NCI-H526 treated with DMSO at 0.1 percent for 48 hours (cell line): ENCODE results near the gene AUH.
"Not testable (repeated sequence)": the region's sequence is repeated elsewhere in the genome, so short reads cannot be mapped to it uniquely, and the experiment has no call there.

Experiments used
- DNase-seq: peaks from one replicate; lab custom pipeline; 2025; lab: John Stamatoyannopoulos, UW

Gene AUH

DNA sequence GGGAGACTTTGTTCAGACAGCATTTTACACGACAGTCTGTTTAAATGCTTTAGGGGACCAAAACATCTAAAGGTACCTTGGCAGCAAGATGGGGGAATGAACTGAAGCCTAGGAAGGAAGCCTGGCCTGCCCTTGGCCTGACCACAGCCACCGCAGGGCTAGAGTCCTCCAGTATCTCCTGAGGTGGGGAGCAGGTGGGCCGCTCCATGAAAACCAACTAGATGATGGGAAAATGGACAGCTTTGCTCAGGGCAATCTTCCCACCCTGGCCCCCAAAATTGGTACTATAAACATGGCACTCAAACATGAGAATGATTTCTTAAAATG, 153.3 kb downstream of the AUH start:
- no peak for DNase-seq

DNA sequence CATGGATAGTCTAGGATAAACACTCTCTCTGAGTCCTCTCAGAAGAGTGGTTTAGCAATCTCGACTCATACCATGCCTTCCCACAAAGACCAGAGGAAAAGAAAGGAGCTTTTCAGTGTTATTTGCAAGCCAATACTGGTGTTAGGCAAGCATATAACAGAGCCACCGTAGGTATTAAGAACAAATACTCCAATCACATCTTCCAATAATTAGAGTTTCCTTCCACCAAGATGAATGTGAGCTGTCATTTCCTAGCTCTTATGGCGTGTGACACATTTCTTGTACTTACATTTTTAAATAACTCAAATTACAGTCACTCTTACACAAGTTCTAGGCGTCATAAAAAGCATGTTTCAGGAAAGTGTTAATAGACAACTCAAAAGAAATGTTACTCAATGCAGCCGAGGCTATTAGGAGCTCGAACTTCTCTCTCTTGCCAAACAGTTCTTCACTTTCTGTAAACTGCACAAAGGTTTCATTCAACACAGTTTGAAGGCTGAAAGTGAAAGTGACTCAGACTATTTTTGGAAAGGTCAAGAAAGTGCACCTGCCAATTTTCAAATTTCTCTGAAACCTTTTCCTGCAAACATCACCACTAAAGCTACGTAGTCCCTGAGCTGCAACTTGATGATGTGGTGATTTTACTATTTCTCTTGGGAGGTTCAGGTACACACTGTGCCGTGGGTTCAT, 153.8 kb downstream of the AUH start:
- DNase-seq, result no peak

DNA sequence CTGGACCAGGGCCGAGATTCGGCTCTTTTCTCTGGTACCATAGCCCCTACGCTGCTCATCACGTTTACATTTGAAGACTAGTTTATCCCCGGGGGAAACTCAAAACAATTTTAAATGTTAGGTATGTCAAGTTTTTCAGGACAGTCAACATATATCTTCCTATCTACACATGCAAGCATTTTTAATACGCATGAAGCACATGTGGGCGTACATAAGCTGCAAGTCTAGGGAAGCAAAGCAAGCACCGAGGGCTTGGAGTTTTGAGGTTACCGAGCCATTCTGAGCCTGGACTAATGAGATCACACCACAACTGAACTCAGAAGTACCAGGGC, 154.4 kb downstream of the AUH start:
- DNase-seq, result no peak

DNA sequence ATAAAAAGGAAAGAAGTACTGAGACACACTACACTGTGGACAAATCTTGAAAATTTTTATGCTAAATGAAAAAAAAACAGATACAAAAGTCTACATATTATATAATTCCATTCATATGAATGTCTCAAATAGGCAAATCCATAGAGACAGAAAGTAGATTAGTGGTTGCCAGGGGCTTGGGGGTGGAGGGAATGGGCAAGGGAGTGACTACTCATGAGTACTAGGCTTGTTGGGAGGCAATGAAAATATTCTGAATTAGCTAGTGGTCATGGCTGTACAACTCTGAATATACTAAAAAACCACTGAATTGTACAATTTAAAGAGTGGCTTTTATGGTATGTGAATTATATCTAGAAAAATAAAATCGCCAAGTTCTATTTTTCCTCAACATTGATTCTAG, 154.9 kb downstream of the AUH start:
- no peak for DNase-seq

DNA sequence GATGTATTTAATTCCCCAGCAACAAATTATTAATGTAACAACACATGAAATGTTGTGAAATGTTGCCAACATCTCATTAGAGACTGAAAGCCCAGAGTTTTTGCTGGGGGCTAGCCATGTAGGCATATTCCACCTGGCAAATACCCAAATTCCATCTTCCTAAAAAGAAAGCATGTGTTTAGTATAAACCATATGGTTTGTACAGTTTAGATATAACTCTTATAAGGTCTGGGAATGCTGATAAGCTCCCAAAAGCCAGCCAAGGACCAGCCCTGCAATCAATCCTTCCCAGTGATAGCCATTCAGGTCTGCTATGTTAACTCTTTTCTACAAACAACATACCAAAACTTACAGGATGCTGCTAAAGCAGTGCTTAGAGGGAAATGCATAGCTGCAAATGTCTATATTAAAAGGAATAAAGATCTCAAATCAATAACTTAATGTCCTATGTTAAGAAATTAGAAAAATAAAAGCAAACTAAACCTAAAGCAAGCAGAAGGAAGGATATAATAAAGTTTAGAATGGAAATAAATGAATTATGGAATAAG, 158.9 kb downstream of the AUH start:
- DNase-seq, result no peak

DNA sequence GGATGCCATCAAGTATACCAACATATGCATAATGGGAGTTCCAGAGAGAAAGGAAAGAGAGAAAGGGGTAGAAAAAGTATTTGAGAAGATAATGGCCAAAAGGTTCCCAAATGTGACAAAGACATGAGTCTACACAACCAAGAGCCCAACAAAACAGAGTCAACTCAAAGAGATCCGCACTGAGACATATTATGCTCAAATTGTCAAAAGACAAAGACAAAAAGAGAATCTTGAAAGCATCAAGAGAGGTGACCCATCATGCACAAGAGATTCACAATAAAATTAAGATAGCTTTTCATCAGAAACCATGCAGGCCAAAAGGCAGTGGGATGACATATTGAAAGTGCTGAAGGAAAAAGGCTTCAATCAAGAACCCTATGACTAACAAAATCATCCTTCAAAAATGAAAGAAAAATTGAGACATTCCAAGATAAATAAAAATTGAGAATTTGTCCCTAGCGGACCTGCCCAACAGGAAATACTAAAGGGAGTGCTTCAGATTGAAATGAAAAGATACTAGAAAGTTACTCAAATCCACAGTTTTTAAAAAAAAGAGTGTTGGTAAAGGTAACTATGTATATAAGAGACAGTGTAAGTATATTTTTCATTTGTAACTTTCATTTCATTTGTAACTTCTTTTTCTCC, 160.9 kb downstream of the AUH start:
- no peak for DNase-seq

DNA sequence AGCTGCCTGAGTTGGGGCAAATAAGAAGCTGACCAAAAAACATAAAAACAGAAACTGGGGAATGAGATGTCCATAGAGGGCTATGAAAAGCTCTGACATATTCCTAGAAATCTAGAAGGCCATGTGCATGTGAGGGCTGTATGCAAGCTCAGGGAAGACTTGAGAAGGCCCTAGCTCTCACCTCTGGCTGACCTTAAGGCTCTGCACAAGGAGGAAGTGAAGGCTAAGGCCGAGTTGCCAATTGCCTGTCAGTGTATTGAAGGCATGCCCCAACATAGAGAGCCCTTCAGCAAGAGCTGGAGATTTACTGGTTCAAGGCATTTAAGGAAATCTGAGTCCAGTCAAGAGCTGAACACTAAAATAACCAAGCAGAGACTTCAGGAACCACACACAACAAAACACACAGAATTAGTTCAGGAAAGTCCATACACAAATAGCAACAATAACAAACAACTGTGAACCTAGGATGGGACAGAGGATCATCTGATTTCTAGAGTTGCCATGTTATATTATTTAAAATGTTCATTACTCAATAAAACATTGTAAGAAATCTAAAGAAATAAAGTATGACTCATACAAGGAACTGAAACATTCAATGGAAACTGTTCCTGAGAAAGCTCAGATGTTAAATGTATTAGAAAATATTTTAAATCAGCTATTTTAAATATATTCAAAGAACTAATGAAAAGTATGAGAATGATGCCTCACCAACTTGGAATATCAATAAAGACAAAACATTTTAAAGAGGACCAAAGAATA, 161.8 kb downstream of the AUH start:
- no peak for DNase-seq

DNA sequence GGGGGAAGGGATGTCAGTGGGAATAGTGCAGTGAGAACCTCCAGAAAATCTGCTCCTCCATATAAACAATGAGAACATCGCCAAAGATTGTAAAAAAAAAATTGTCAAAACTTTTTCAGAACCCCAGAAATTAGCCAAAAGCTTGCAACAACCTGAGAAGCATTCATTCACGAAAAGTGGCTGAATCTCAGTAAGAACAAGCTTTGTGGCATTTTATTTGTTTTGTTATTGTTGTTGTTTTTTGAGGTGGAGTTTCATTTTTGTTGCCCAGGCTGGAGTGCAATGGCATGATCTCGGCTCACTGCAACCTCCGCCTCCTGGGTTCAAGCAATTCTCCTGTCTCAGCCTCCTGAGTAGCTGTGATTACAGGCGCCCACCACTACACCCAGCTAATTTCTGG, 162.8 kb downstream of the AUH start:
- DNase-seq, result not testable (repeated sequence)

DNA sequence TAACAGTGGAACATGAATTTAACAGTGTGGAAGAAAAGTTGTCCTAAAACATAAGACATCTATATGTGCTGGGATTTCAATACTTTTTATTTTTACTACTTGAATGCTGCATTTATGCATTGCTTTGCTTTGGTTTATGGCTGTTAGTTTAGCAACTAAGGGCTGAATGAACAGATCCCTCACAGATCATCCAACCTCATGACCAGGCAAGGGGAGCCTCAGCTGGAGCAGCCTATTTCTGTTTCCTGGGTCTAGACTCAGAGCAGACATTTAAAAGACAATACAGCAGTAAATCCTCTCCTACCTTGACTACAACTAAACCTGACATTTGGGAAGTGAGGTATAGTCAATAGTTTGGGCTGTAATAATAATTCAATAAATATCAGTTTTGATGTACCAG, 163.3 kb downstream of the AUH start:
- DNase-seq, result no peak

DNA sequence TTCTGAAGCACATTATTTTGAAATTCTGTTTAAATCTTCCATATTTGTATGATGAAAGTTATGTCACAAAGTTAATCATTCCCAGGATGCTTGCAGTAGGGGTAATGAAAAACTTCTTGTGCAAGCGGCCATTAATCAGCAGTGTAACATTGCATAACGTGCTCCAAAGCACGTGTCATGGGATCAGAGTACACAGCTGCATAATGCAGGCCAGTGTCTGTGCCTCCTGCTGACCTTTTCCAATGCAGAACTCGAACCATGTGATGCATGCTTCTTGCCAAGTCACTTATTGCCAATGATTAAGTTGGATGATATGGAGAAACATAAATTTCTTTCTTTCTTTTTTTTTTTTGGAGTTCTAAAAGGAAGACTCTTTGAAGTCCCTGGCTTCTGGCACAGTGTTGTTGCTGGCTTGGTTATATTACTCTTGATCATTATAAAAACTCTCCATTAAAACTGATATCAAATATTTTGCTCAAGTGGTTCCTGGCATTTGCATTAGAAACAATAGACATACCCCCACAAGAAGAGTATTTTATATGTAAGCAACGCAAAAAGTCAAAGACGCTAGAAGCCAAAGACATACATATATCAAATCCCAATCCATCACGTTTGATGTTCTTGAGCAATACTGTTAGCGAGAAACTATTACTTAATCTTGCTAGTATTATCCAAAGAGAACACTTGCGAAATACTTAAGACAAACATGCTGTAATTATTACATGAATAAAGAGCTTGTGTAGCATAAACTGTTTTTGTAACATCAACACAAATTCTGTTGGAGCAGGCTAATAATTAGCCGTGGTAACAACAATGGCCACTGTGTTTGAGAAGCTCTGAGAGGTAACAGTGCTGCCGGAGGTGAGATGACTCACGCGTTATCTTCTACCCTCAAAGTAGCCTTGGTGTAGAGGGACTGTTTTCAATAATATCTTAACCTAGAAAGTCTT, 164.2 kb downstream of the AUH start:
- DNase-seq, result peak; percentile 8

DNA sequence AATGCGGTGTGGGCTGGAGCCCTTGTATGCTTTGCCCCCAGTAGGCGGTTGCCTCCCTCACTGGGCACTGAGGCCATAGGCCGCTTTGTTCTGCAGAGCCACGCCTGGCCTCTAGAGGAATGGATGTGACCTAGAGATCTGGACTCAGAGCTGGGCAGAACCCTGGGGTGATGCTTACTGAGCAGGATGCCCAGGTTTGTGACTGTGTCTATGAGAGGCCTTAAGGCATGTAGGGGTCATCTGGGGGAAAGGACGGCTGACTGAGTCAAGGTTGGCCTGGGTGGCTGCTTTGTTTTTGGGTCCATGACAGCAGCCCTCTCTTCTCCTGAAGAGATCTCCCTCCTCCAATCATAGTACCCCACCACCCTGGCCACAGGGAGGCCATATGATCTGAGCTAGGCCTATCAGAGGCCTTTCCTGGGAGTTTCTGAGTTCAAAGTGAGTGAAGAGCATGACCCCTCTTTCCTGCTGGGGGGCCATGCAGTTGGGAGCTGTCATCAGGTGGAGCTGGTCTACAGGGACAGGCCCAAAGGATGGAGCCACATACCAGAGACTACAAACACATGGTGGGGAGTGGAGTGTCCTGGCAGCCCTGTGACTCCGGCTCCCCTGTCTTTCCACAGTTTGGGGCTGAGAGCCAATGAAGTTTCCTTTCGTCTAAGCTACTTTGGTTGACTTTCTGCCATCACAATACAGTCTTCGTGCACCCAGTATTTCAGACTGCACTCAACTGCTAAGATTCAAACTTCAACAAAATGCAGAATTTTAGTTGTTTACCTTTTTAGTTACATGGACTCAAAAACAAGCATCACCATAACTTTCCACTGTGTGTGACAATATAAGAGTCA, 165.4 kb downstream of the AUH start:
- no peak for DNase-seq

DNA sequence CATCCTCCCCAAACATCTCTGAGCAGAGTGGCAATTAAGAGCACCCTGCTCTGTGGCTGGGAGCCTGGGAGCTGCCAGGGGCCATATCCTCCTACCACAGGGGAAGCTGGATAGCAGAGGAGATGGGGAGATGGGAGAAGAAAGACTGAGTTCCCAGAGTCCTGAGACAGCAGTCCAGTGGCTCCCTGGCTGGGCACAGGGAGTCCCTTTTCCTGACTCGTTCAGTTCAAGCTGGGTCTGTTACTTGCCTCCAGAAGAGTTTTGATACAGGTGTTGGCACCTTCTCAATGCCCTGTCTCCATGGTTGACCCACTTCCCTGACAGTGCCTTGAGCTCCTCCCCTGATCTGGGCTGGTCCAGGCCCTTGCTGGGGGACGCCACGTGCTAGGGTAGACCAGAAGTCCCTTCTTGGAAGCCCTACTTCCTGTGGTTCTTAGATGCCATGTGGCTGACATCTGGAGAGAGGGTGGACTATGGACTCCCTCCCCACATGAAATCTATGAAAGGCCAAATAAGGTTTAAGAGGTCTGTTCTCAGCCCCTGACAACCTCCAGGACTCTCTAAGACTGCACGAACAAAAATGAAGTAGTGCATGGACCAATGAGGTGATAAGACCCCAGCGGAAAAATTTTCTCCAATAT, 166.2 kb downstream of the AUH start:
- DNase-seq, result no peak

DNA sequence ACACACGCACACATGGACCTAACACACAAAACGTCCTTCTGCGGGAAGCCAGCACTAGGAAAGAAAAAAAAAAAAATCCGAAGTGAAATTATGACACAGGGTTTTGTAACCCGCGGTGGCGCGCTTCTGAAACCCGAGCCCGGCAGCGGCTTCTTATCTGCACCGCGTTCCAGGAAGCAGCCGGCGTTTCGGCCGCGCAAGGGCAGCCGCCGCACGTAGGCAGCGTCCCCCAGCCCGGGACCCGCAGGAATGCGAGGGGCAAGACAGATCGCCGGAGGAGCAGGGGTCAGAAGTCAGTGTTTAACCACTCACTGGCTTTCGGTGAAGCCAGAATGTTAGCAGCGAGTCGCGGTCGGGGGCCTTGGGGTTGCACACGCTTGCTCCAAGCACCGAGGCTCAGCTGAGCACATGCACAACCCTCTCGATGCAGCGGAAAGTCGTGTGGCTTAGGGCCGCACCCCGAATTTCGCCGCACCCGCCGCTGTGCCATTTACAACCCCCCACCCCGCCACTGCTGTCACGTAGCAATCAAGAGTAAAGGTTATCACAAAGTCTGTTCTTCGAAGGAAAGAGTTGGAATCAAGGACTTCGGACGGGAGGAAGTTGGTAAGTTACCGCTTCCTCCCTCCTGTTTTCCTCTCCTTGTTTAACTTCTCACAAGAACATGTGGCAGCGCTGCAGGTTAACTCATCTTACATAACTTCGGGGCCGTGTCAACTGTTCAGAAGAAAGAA, 167.9 kb downstream of the AUH start:
- DNase-seq, result peak; percentile 11

DNA sequence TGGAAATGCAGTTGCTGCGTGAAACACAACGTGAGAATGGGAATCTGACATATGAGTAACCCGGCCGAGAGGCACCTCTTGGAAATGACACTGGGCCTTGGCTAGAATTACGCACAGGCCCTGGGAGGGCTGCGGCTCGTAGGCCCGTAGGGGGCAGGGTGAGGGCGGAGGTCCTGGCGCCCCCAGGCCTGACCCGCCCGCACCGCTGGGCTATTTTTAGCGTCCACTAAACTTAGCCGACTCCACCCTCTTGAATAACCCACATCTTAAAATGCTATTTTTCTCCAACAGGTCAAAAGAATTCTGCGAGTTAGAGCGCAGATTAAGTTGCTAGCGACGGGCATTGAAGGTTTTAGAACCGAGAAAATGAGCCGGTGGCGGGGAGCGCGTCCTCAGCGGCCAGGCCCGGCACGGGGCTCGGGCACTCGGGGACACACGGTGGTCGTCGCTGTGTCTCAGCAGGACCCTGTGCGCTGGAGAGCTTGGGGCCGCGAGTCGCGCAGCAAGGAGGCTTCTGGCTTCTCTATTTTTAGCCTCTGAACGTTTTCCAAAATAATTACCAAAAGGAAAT, 168.5 kb downstream of the AUH start:
- DNase-seq, result peak; percentile 33

DNA sequence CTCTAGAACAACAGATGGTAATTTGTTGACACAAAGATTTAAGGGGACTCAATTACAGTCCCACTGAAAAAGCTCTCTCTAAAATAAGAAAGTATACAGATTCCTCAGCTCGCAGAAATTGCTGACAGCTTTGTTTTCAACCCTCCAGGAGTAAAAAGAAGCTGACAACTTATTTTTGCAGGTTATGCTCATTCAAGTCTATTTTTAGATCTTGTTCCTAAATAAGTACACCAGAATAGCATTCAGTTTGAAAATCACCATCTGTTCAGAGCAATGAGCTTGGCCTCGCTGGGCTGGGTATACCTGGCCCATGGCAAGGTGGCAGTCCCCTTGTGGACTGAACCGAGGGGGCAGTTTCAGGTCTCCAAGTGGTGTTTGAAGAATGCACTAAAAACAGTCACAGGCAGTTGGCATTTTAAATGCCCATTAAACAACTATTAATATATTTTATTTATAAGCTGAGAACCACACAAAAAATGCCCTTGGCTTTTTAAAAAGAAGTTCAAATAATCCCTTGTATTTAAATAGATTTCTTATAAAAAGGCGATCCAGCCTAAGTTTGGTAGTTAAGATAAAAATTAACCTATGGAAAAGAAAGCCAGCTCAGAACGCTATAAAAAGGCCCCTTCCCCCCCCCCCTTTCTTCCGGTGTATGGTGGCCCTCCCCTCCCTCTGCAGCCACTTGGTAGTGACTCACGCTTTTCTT, 169.2 kb downstream of the AUH start:
- DNase-seq, result no peak

DNA sequence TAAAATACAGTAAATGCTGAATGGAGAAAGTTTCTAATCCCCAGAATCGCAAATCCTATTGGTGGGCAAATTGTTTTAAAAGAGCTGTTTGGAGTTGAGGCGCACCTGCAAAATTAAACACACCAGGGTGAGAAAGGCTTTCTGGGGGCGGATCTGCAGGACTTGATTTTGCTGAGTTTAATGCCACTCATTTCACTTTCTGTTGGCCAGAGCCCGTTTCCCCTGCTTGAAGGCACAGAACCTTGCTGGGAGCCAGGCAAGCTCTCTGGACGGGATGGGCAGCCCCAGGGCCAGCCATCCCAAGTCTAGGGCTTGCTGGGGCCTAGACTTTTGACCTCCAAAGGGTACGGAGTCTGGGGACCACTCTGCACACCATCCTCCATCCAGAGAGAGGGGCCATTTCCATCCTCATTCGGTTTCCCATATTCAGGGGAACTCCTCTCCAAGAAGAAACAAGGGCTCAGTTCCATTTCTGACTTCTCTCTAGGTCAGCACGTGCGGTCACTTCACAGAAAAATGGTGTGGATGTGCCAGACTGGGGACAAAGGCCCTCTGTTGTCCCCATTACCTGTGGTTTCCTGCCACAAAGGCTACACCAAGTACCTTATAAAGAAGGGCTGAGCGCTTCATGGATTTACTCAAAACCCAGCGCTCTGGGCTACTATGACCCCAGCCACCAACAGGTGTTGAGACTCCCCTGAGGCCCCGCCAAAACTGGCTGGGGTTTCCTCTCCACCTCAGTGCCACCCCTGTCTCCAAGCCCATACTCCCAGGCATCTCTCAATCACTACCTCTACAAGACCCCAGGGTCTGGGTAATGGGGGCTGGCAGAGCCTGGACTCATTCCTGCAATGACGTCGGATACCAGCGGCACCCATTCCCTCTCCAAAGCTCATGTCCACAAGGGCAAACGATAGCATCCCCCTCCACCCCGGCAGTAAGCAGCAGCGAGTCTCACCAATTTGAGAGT, 170.0 kb downstream of the AUH start:
- DNase-seq, result no peak

DNA sequence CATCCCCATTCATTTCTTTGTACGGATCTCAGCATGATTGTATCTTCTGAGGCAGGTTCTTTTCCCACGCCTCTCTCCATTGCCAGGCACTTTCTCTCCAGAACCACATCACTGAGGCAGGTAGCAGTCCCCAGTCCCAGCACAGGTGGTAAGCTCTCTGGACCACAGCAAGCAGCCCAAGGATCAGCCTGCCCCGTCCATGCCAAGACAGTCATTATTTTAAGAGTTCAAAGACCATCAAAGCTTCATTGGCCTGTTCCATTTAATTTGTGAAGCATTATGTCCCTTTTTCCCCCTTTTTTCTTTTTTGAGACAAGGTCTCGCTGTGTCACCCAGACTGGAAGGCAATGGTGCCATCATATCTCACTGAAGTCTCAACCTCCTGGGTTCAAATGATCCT, 171.7 kb downstream of the AUH start:
- no peak for DNase-seq
